Measurements from ENCODE around the gene GRIN2A. TPM values are rescaled to one million over a fixed set of nuclear protein-coding genes. Genes with fewer than 3 reads are reported as not detected.

GRIN2A gene
- total and polyA plus RNA-seq, 2 of the 13 experiments (the other 11 are each of a cell fraction or from before 2014, with no cell fraction given): not detected

- in situ Hi-C loops (cut with HindIII; ENCODE audit: extremely low pct_ligation_motif_present, low pct_unique_long_range_greater_than_20kb): no loop called here
- POLR2A ChIA-PET: no interaction called here
Measured at GRCh38 chr16:10026593-10026992, 155.6 kb downstream of the GRIN2A start.

GRCh38 chr16:10022098-10022497, 160.1 kb downstream of the GRIN2A start:
- peaks cover 0 to 2% of the 10 kb centered on the region in 2 experiments; a peak in 2 of 5 replicates for H3K27me3 ChIP-seq (ENCODE audit: control insufficient read depth in 1 of 2, insufficient read depth in 2 of 2, low read length in 2 of 2)
- ChIA-PET POLR2A (no interaction called here), CTCF (ENCODE audit: low intra/inter-chr PET ratio, low total read pairs) (no interaction called here)
- FAIRE-seq (no peak), ATAC-seq (no peak), DNase-seq (ENCODE audit: low spot score) (no peak)
- no peak overlapping the region for H2AFZ ChIP-seq (ENCODE audit: low read length)
- in situ Hi-C loops (cut with HindIII; ENCODE audit: extremely low pct_ligation_motif_present, low pct_unique_long_range_greater_than_20kb): no loop called here
- H3K36me3 ChIP-seq (replicated peaks in 1 of 2; ENCODE audit: control insufficient read depth in 1 of 2, insufficient read depth in 2 of 2, low read length in 2 of 2): no peaks in the 10 kb centered on the region
- no peak overlapping the region for H3K4me2 ChIP-seq (ENCODE audit: low read depth, low read length)
- no peak overlapping the region for H3K27ac ChIP-seq (ENCODE audit: extremely low read length, insufficient read depth, low read length)
- H3K4me1 ChIP-seq (ENCODE audit: insufficient read depth, low read length): no peaks in the 10 kb centered on the region
- no peak overlapping the region for H3K9ac ChIP-seq (ENCODE audit: insufficient read depth, low read depth, low read length)
- H3K4me3 ChIP-seq (replicated peaks in 1 of 3; ENCODE audit: insufficient read depth in 1 of 3, low read depth in 2 of 3, low read length in 3 of 3): no peak overlapping the region
- TF ChIP-seq PBX3 (CRISPR knock-in tag; IDR thresholded peaks at IDR 0.05; ENCODE audit: borderline replicate concordance) (no peak), ZKSCAN5 (CRISPR knock-in tag; IDR thresholded peaks at IDR 0.05) (no peak), ZFP82 (CRISPR knock-in tag; IDR thresholded peaks at IDR 0.05; ENCODE audit: borderline replicate concordance) (no peak), TEF (CRISPR knock-in tag; IDR thresholded peaks at IDR 0.05) (no peak), ZNF687 (CRISPR knock-in tag; IDR thresholded peaks at IDR 0.05) (no peak), NRL (CRISPR knock-in tag; IDR thresholded peaks at IDR 0.05; ENCODE audit: borderline replicate concordance) (no peak)
- no TSS peak for BruUV-seq (replicated peaks)
- no peaks in the 10 kb centered on the region for H3K9me3 ChIP-seq (ENCODE audit: low read length)
- H3K79me2 ChIP-seq (ENCODE audit: insufficient read depth, low read length): no peaks in the 10 kb centered on the region
- intact Hi-C loops (cut with micrococcal nuclease; ENCODE audit: unreplicated experiment): no loop called here
- 64% methylated on average over 5 of the region's 5 CpGs for WGBS (ENCODE audit: low lambda C conversion rate)
- H4K20me1 ChIP-seq (ENCODE audit: insufficient read depth, low read length): no peaks in the 10 kb centered on the region

More at GRCh38 chr16:10026593-10026992, 155.6 kb downstream of the GRIN2A start:
- Histone ChIP-seq H3K4me1 (ENCODE audit: insufficient read depth, low read length) (no peaks in the 10 kb centered on the region), H3K4me3 (replicated peaks in 1 of 3; ENCODE audit: insufficient read depth in 1 of 3, low read depth in 2 of 3, low read length in 3 of 3) (no peak overlapping the region), H3K36me3 (replicated peaks in 1 of 2; ENCODE audit: control insufficient read depth in 1 of 2, insufficient read depth in 2 of 2, low read length in 2 of 2) (no peaks in the 10 kb centered on the region), H3K9me3 (ENCODE audit: low read length) (no peaks in the 10 kb centered on the region), H4K20me1 (ENCODE audit: insufficient read depth, low read length) (no peaks in the 10 kb centered on the region), H3K9ac (ENCODE audit: insufficient read depth, low read depth, low read length) (no peak overlapping the region), H3K27me3 (ENCODE audit: control insufficient read depth in 1 of 2, insufficient read depth in 2 of 2, low read length in 2 of 2) (0 out of 5 replicates have a peak, but pooled peaks cover 0 to 2% of the 10 kb centered on the region in 2 experiments), H3K4me2 (ENCODE audit: low read depth, low read length) (no peak overlapping the region), H3K27ac (ENCODE audit: extremely low read length, insufficient read depth, low read length) (no peak overlapping the region), H2AFZ (ENCODE audit: low read length) (no peak overlapping the region), H3K79me2 (ENCODE audit: insufficient read depth, low read length) (no peaks in the 10 kb centered on the region)
- FAIRE-seq (no peak), ATAC-seq (no peak), DNase-seq (ENCODE audit: low spot score) (no peak)
- WGBS (ENCODE audit: low lambda C conversion rate): 2% methylated on average over 5 of the region's 5 CpGs
- no TSS peak for BruUV-seq (replicated peaks)
- intact Hi-C loops (cut with micrococcal nuclease; ENCODE audit: unreplicated experiment): no loop called here
- CTCF ChIA-PET (ENCODE audit: low intra/inter-chr PET ratio, low total read pairs): no interaction called here
- TF ChIP-seq ESRRA (CRISPR knock-in tag; IDR thresholded peaks at IDR 0.05; ENCODE audit: low read depth): no peak
- no peak for TF ChIP-seq THAP7 (CRISPR knock-in tag; IDR thresholded peaks at IDR 0.05)

All from HepG2 (cell line).